ENCODE measurements around the gene MACROH2A1.

DNA sequence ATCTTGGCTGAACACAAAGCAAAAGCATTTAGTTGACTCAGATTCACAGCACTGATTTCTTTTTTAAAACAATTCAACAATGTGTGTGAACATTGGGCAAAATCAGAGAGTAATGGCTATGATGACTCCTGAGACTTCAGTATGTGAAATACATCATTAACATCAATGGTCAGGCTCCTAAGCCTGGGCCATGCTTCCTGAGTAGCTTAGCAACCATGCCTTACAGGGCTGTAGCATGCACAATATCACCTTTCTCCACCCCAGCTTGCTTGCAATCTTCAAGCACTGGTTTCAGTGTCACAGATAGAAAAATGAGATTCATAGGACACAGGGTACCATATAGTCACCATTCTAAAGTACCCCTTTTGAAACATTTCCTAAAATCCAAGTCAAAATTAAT is 41.3 kb downstream of the MACROH2A1 start:
- TF ChIP-seq, protein P1, sequence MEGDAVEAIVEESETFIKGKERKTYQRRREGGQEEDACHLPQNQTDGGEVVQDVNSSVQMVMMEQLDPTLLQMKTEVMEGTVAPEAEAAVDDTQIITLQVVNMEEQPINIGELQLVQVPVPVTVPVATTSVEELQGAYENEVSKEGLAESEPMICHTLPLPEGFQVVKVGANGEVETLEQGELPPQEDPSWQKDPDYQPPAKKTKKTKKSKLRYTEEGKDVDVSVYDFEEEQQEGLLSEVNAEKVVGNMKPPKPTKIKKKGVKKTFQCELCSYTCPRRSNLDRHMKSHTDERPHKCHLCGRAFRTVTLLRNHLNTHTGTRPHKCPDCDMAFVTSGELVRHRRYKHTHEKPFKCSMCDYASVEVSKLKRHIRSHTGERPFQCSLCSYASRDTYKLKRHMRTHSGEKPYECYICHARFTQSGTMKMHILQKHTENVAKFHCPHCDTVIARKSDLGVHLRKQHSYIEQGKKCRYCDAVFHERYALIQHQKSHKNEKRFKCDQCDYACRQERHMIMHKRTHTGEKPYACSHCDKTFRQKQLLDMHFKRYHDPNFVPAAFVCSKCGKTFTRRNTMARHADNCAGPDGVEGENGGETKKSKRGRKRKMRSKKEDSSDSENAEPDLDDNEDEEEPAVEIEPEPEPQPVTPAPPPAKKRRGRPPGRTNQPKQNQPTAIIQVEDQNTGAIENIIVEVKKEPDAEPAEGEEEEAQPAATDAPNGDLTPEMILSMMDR (IDR thresholded peaks at IDR 0.05; ENCODE audit: low read depth, low read length), result no peak
- TF ChIP-seq MYC (IDR thresholded peaks at IDR 0.05; ENCODE audit: low read depth, low read length), result no peak

All from NB4 (cell line).